GM21390 (cell line): ENCODE measurements around the gene TBC1D10B.

Source experiments
- ATAC-seq: cut with Tn5 transposase; IDR thresholded peaks from one replicate; pipeline ENCODE4 v1.9.1; 2021; ENCODE audit not compliant: unreplicated experiment

Gene TBC1D10B, protein sequence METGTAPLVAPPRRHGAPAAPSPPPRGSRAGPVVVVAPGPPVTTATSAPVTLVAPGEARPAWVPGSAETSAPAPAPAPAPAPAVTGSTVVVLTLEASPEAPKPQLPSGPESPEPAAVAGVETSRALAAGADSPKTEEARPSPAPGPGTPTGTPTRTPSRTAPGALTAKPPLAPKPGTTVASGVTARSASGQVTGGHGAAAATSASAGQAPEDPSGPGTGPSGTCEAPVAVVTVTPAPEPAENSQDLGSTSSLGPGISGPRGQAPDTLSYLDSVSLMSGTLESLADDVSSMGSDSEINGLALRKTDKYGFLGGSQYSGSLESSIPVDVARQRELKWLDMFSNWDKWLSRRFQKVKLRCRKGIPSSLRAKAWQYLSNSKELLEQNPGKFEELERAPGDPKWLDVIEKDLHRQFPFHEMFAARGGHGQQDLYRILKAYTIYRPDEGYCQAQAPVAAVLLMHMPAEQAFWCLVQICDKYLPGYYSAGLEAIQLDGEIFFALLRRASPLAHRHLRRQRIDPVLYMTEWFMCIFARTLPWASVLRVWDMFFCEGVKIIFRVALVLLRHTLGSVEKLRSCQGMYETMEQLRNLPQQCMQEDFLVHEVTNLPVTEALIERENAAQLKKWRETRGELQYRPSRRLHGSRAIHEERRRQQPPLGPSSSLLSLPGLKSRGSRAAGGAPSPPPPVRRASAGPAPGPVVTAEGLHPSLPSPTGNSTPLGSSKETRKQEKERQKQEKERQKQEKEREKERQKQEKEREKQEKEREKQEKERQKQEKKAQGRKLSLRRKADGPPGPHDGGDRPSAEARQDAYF

DNA sequence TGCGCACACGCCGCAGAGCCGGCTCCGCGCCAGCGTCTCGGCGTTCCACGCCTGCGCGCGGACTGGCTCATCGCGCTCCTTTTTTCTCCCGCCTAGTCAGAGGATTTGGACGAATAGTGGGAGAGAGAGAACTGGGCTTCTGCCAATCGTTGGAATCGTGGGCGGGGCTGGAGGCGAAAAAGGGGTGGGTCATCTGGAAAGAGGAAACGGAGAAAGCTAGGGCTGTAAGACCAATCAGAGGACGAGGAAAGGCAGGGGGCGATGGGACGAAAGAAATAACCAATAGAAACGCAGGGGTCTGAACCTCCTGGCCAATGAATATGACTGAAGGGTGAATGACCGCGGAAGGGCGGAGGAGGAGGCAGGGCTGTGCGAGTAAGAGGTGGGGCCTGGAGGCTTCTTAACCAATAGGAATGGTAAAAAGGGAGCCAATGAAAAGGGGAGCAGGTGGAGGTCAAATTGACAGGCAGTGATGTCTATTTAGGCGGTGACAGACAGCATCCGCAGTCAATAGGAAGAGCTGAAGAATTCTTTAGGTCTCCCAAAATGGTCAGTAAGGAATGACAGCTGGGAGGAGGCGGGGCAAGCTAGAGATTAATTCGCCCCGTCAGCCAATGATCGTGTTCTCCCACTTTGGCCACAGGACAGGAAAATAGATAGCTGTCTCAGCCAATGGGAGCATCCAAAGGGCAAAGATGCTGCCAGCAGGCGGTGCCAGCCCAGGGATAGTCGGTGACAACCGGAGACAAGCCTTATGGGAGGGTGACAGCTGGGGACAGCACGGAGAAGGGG is at the start of gene TBC1D10B:
TSS of gene TBC1D10B (minus strand) at position 39 of the 792 bp plus-strand sequence. CDS start 311 bp downstream, outside the sequence.
- ATAC-seq: peak; percentile 74

DNA sequence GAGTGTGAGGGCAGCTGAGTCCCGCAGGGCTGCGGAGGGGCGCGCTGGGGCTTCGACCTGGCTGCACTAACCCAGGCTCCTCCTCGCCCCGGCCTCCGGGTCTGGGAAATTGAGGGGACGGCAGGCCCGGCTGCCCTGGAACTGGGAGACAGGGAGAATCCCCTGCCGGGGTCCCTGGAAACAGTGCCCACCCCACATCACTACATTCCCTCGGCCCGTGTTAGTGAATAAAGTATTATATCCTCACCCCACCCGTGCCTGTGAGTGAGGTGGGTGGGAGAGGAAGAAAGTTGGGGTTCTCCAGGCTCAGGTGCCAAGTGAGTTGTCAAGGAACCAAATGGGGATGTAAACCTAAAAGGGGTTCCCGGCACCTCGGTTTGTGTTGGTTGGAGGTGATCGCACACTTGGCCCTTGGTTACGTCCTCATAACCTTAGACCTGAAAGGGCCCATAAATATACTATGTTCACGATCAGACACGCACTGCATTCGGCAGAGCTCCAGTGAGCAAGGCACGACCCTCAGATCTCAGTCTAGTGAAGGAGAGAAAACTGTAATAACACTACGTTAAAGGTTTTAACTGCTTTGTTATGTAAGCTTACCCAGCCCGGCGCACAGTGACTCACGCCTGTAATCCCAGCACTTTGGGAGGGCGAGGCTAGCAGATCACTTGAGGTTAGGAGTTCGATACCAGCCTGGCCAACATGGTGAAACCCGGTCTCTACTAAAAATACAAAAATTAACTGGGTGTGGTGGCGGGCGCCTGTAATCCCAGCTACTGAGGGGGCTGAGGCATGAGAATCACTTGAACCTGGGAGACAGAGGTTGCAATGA is 48.3 kb upstream of the TBC1D10B start:
- ATAC-seq: no peak

DNA sequence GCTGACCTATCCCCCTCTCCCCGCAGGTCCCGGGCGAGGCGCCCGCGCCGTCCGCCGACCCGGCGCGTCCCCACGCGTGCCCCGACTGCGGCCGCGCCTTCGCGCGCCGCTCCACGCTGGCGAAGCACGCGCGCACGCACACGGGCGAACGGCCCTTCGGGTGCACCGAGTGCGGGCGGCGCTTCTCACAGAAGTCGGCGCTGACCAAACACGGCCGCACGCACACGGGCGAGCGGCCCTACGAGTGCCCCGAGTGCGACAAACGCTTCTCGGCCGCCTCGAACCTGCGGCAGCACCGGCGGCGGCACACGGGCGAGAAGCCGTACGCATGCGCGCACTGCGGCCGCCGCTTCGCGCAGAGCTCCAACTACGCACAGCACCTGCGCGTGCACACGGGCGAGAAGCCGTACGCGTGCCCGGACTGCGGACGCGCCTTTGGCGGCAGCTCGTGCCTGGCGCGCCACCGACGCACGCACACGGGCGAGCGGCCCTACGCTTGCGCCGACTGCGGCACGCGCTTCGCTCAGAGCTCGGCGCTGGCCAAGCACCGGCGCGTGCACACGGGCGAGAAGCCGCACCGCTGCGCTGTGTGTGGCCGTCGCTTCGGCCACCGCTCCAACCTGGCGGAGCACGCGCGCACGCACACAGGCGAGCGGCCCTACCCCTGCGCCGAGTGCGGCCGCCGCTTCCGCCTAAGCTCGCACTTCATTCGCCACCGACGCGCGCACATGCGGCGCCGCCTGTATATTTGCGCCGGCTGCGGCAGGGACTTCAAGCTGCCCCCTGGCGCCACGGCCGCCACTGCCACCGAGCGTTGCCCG is 47.4 kb upstream of the TBC1D10B start:
- peak; percentile 77 for ATAC-seq

DNA sequence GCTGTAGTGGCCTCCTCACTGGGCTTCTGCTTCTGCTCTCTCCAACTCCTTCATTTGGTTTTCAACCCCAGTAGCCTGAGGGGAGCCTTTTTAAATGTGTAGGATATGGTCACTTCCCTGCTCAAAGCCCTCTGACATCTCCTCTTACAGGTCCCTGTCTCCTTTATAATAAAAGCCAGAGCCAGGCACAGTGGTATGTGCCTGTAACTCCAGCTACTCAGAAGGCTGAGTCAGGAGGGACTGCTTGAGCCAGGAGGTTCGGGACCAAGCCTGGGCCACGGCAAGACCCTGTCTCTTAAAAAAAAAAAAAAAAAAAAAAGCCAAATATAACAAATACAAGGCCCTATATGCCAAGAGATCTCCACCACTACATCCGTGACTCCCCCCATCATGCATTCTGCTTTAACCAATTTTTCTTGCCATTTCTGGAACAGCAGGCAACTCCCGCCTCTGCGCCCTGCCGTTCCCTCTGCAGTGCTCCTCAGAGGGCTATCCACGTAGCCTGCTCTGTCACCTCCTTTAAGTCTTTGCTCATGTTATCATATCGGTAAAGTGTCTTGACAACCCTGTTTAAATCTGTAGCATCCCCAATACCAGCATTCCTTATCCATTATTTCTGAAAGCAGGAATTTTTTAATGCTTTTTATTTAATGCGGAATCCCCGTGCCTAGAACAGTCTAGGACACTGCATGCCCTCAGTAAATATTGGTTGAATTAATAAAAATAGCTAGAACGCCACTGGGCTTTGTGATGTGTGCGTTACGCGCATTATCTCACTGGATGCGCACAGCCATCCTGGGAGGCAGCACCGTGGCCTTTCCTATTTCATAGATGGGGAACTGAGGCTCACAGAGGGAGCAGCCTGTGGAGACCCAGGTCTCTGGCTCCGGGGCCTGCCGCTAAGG is 46.6 kb upstream of the TBC1D10B start:
- ATAC-seq: no peak

DNA sequence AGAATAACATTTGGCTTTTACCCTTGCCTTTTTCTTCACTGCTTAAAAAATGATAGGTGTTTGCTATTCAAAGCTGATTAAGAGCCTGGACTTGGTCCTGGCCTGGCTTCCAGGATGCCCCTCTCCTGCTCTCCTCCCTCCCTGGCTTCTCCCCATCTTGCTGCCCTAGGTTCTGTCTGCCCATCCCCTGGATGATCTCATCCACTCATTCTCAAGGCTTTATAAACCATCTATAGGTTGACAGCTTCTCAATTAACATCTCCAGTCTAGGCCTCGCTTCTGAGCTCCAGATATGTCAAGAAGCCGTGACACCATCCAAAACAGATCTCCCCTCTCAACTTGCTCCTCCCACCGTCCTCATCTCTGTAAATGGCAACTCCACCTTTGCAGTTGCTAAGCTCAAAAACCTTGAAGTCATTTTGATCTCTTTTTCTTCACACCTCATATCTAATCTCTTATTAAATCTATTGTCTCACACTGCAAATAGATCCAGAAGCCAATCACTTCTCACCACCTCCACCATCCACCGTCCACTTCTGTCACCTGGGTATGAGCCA is 45.8 kb upstream of the TBC1D10B start:
- no peak for ATAC-seq

DNA sequence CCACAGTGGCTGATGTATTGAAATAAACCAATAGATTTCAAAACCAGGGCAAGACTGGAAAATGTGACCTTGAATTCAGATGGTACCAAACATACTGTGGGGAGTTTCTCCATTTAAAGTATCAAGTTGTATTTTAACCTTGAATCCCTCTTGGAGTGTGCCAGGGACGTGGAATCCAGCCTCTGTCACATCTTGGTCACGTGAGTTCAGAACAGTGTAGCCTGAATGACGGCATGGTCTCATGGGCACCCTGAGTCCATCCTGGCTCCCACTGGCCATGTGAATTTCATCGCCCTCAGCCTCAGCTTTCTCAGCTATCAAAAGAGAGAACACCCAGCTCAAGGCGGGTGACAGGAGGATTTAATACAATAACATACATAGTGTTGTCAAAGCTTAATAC is 43.9 kb upstream of the TBC1D10B start:
- ATAC-seq: no peak

DNA sequence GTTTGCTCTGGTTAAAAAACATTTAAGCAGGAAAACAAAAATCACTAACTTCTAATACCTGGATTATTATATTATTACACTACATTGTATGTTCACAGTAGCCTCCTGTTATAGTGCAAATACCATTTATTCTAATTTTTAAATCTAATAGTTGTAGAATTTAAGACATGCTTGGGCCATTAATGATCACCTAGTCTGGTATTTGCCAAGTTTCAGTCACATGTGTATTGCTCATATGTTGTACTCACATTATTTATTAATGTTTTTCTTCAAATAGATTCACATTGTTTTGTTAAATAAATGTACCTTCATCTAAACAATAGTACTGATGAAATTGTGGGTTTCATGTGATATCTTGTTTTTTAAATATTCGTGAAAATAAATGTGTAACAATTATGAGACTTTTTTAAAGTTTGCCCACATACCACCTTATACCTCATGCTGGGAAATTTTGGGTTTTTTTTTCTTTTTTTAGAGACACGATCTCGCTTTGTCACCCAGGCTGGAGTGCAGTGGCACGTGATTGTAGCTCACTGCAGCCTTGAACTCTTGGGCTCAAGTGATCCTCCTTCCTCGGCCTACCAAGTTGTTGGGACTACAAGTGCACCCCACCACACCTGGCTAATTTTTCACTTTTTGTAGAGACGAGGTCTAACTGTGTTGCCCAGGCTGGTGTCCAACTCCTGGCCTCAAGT is 43.0 kb upstream of the TBC1D10B start:
- no peak for ATAC-seq

DNA sequence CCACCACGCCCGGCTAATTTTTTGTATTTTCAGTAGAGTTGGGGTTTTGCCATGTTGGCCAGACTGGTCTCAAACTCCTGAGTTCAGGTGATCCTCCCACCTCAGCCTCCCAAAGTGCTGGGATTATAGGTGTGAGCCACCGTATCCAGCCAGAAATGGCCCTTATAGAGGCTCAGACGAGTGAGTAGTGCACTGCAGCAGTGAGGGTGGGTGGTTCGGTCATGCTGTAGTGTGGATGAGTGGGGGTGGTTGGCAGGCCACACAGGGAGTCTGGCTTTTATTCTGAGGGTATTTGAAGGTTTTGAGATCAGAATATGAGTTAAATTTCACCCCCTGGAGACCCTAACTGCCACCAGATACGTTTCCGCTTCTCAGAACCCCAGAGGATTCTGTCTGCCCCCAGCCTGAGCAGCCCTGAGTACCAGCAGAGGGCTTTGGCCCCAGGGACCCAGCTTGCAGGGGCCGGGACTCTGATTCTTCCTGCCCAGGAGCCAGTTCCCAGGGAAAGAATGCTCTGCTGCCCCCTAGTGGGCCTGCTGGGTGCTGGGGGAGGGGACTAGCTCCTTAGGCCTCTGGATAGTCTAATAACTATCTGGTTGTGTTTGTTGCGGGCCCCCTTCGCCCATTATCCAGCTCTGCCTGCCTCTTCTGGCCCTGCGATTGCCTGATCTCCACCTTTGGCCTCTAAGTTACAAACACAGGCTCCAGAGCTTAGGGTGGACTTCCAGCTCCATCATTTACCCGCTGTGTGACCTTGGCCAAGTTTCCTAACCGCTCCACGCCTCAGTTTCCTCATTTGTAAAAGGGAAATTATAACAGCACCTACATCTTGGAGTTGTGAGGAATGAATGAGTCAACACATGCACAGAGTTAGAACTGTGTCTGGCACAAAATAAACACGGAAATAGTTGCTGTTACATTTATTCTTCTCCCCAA is 39.1 kb upstream of the TBC1D10B start:
- no peak for ATAC-seq

DNA sequence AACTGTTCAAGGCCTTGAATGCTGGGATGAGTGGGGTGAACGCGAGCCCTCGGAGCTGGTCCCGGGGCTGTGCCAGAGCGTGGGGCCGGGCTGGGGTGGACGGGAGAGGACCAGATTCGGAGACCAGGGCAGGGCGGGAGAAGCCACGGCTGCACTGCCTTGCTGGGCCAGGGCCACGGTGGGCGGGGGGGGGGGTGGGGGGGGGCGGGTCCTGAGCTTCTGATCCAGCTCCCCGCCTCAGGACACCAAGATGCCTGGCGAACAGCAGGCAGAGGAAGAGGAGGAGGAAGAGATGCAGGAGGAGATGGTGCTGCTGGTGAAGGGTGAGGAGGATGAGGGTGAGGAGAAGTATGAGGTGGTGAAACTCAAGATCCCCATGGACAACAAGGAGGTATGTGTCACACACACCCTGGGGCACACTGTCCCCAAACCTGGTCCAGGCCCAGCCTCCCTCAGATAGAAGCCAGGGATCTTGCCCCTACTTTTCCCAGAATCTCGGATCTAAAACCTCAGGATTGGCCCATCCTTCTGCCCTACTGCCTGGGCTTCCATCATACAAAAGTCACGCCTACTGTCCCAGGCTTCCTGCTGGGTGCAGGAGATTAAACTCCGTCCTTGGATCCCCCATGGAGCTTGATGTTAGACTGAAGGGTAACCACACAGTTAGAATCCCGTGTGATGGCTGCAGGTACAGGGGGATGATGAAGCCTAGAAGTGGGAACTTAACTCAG is 37.7 kb upstream of the TBC1D10B start:
- ATAC-seq: no peak

DNA sequence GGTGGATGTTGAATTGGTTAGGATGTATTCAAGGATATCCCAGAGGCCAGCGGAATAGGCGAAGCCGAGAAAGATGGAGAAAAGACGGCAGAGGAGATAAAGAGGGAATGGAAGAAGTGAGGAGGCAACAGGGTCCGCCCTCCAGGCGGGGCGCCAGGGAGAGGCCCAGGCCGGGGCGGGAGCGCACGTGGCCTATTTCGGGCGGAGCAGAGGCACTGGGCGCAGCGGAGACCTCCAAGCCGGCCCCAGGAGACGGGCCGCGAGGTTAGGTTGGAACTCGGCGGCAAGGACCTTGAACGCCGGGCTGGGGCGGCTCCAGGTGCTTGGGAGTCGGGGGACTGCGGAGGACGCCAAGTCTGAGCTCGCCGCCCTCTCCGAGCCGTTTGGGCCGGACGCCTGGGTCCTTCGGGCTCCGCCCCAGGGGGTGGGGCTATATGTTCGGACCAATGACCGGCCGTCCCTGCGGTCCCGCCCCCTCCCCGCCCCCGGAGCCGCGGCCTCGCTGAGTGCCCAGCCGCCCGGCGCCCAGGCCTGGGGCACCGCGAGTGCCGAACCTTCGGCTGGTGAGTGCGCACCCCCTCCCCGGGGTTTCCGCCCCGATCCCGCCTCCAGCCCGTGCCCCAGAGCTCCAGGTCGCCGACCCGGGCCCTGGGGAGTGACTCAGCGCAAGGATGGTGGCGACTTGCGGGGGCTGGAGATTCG is 37.0 kb upstream of the TBC1D10B start, which contains the start of gene ZNF771:
TSS of gene ZNF771 (plus strand) at position 505 of the 702 bp plus-strand sequence. CDS start 448 bp downstream, outside the sequence.
- peak; percentile 80 for ATAC-seq

DNA sequence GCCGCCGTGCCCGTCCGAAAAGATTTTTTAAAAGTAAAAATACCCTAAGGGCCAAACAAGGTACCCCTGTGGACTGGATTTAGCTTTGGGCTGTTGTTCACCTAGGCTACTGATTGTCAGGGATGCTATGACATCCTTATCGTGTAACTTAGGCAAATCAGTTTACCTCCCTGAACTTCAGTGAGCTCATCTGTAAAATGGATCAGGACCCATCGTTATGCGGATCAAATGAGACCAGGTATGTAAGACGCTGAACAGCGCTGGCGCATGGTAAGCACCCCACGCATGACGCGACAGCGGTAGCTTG is 36.5 kb upstream of the TBC1D10B start:
- no peak for ATAC-seq

DNA sequence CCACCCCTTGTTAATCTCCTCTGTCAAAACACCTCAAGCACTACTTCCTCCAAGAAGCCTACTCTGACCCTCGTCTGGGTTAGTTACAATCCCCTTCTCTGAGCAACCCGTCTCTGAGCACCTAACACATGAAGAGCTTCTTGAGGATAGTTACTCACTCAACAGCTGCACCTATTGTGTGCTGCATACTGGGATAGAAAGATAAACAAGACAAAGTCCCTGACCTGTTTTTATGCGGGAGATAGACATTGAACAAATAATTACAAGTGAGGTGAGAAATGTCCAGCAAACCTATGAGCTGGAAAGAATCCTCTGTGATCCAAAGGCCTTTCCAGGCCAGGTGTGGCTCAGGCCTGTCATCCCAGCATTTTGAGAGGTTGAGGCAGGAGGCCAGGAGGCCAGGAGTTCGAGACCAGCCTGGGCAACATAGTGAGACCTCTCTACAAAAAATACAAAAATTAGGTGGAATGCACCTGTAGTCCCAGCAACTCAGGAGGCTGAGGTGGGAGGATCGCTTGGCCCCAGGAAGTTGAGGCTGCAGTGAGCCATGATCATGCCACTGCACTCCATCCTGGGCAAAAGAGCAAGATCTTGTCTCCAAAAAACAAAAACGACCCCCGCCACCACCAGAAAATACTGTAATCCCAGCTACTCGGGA is 31.6 kb upstream of the TBC1D10B start:
- no peak for ATAC-seq

DNA sequence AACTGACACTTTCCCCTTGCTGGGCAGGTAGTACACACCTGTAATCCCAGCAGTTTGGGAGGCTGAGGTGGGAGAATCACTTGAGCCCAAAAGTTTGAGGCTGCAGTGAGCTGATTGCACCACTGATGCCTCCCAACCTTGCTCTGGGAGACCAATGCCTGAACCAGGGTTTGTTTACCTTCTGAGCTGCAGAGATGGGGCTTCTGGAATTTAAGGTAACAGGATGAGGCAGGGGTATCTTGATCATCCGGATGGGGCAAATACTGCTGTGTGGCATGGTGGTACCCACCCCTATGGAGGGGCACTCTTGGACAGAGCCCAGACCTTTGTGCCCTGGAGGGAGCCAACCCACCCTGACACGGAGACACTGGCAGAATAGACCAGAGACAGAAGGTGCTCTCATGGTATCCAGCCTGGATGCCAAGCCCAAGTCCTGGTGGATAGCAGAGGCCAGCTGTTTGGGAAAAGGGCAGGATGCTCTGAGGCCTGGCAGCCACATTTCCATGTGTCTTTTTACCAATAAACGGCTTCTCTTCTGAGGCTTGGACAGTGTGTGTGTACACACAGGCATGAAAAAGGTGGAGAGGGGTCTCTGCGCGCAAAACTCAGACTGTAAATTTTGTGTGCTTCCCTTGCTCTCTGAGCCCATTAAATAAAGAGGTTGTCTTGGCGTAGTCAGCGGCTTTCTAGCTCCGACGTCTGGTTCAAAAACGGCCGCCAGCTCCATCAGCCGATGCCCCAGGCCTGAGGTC is 29.3 kb upstream of the TBC1D10B start:
- ATAC-seq: no peak
